Right ventricle myocardium superior (tissue), 1 donor: ENCODE data around the gene CCR6. TPM values are rescaled to one million over a fixed set of nuclear protein-coding genes. Genes with fewer than 3 reads are reported as not detected.

Experiments used
- ATAC-seq: fragments of 200-7000 bp; cut with Tn5 transposase; one replicate; pipeline ENCODE4 v1.9.1; 2020; ENCODE audit warnings: mild to moderate bottlenecking; ENCODE audit not compliant: poor library complexity
- DNase-seq: peaks from one replicate; pipeline ENCODE4 v3.0.0-alpha.2; 2020
- intact Hi-C: fragments of 100-400 bp; cut with DNase I; formaldehyde crosslinking; loops from one replicate; pipeline ENCODE4 v1.11.2; 2022
- total RNA-seq: library from RNA; stranded (reverse); fragmentation: NEBNext Ultra II Directional; extraction: Animal tissue kit (Norgen Biotek cat#: 25700); gene quantifications from one replicate; pipeline ENCODE4 v1.2.1, GENCODE V29; 2021
- donor health status: DM: no; HTN: yes; CAD: no; lungs with severe emphysema.

The CCR6 gene
- total RNA-seq, 1 donor from 2014 or later = not detected

- ATAC-seq (no peak), DNase-seq (no peak)
- intact Hi-C loops = no loop called here
Measured at GRCh38 chr6:167116109-167116837, 6.6 kb upstream of the CCR6 start.

GRCh38 chr6:167116838-167117228 lies 6.1 kb upstream of the CCR6 start:
- intact Hi-C loops = no loop called here
- ATAC-seq (no peak), DNase-seq (no peak)

- no peak for DNase-seq
- intact Hi-C loops = no loop called here
- ATAC-seq = no peak
Measured at GRCh38 chr6:167118006-167118405, 4.9 kb upstream of the CCR6 start.

GRCh38 chr6:167118839-167119238 lies 4.1 kb upstream of the CCR6 start:
- DNase-seq = no peak
- no peak for ATAC-seq
- intact Hi-C loops = no loop called here

GRCh38 chr6:167119670-167120582 lies 3.0 kb upstream of the CCR6 start:
- no peak for DNase-seq
- no peak for ATAC-seq
- intact Hi-C loops = no loop called here

- intact Hi-C loops = no loop called here
- DNase-seq = no peak
- ATAC-seq = no peak
Measured at GRCh38 chr6:167120583-167120903, 2.4 kb upstream of the CCR6 start.

- no peak for DNase-seq
- no peak for ATAC-seq
- intact Hi-C loops = no loop called here
Measured at GRCh38 chr6:167121335-167121841, 1.5 kb upstream of the CCR6 start.

GRCh38 chr6:167122041-167122826 lies 662 bp upstream of the CCR6 start:
- intact Hi-C loops = no loop called here
- ATAC-seq (no peak), DNase-seq (no peak)

GRCh38 chr6:167124753-167125152 lies 1.9 kb downstream of the CCR6 start:
- ATAC-seq (no peak), DNase-seq (no peak)
- intact Hi-C loops = no loop called here

- DNase-seq (no peak), ATAC-seq (no peak)
- intact Hi-C loops = no loop called here
Measured at GRCh38 chr6:167125410-167125809, 2.5 kb downstream of the CCR6 start.

- intact Hi-C loops = no loop called here
- no peak for ATAC-seq
- DNase-seq = no peak
Measured at GRCh38 chr6:167125855-167126349, 3.0 kb downstream of the CCR6 start.

GRCh38 chr6:167127785-167128531 lies 5.1 kb downstream of the CCR6 start:
- intact Hi-C loops = no loop called here
- ATAC-seq = no peak
- DNase-seq = no peak

GRCh38 chr6:167129159-167129558 lies 6.3 kb downstream of the CCR6 start:
- intact Hi-C loops = no loop called here
- DNase-seq (no peak), ATAC-seq (no peak)

- ATAC-seq = no peak
- no peak for DNase-seq
- intact Hi-C loops = no loop called here
Measured at GRCh38 chr6:167129562-167129961, 6.7 kb downstream of the CCR6 start.

- intact Hi-C loops = no loop called here
- ATAC-seq = no peak
- no peak for DNase-seq
Measured at GRCh38 chr6:167130008-167130677, 7.2 kb downstream of the CCR6 start.

- DNase-seq = no peak
- no peak for ATAC-seq
- intact Hi-C loops = no loop called here
Measured at GRCh38 chr6:167130712-167131684, 8.1 kb downstream of the CCR6 start.
